H9 (cell line): Measurements from ENCODE around the gene DMAC2L. TPM values are rescaled to one million over a fixed set of nuclear protein-coding genes. Genes with fewer than 3 reads are reported as not detected.
A peak's percentile ranks its signal among the peaks of the same experiment; 100 is the strongest.

Experiments
- DNase-seq: peaks from one replicate; pipeline ENCODE4 v3.0.0-alpha.2; 2017
- H2AFZ ChIP-seq: one replicate; pipeline ENCODE4 v1.6.1; 2013; ENCODE audit warnings: mild to moderate bottlenecking, low read length, control low read depth, moderate library complexity
- H2AK5ac ChIP-seq: 2 replicates; pipeline ENCODE4 v1.6.1; 2013; ENCODE audit warnings: low read length, control low read depth, mixed read lengths; ENCODE audit not compliant: insufficient read length
- H2BK120ac ChIP-seq: one replicate; pipeline ENCODE4 v1.6.1; 2013; ENCODE audit warnings: low read depth, mild to moderate bottlenecking, low read length, control low read depth, inconsistent platforms; ENCODE audit not compliant: poor library complexity, severe bottlenecking
- H2BK12ac ChIP-seq: 2 replicates; pipeline ENCODE4 v1.6.1; 2013; ENCODE audit warnings: low read length, control low read depth, mixed read lengths, low read depth; ENCODE audit not compliant: insufficient read length
- H2BK15ac ChIP-seq: 2 replicates; pipeline ENCODE4 v1.6.1; 2013; ENCODE audit warnings: low read depth, low read length, control low read depth
- H2BK20ac ChIP-seq: one replicate; pipeline ENCODE4 v1.6.1; 2013; ENCODE audit warnings: low read depth, mild to moderate bottlenecking, low read length, control low read depth, inconsistent platforms; ENCODE audit not compliant: poor library complexity, severe bottlenecking
- H2BK5ac ChIP-seq: 2 replicates; pipeline ENCODE4 v1.6.1; 2013; ENCODE audit warnings: low read length, control low read depth, mixed read lengths; ENCODE audit not compliant: insufficient read length
- H3K14ac ChIP-seq: 2 replicates; pipeline ENCODE4 v1.6.1; 2013; ENCODE audit warnings: low read length, control low read depth; ENCODE audit not compliant: insufficient read depth
- H3K18ac ChIP-seq: 2 replicates; pipeline ENCODE4 v1.6.1; 2013; ENCODE audit warnings: low read depth, mild to moderate bottlenecking, mixed read lengths, low read length, control low read depth; ENCODE audit not compliant: insufficient read length
- H3K23ac ChIP-seq: 2 replicates; pipeline ENCODE4 v1.6.1; 2013; ENCODE audit warnings: low read length, control low read depth, mixed read lengths, low read depth; ENCODE audit not compliant: insufficient read length
- H3K23me2 ChIP-seq: 2 replicates; pipeline ENCODE4 v1.6.1; 2013; ENCODE audit warnings: low read depth, mild to moderate bottlenecking, mixed read lengths, low read length, control low read depth; ENCODE audit not compliant: insufficient read length, poor library complexity, severe bottlenecking
- H3K27ac ChIP-seq: 2 replicates; pipeline ENCODE4 v1.5.1; 2013; ENCODE audit warnings: low read length, control low read depth, mixed read lengths, low read depth; ENCODE audit not compliant: insufficient read length
- H3K27me3 ChIP-seq: 2 replicates; pipeline ENCODE4 v1.6.1; 2013; ENCODE audit warnings: low read length, control low read depth, inconsistent platforms; ENCODE audit not compliant: insufficient read depth
- H3K4ac ChIP-seq: 2 replicates; pipeline ENCODE4 v1.6.1; 2013; ENCODE audit warnings: low read depth, mild to moderate bottlenecking, control low read depth, inconsistent platforms, low read length, moderate library complexity
- H3K4me1 ChIP-seq: 2 replicates; pipeline ENCODE4 v1.6.1; 2013; ENCODE audit warnings: low read length, control low read depth, inconsistent platforms; ENCODE audit not compliant: insufficient read depth
- H3K4me2 ChIP-seq: 2 replicates; pipeline ENCODE4 v1.6.1; 2013; ENCODE audit warnings: low read length, control low read depth, mixed read lengths; ENCODE audit not compliant: insufficient read length, insufficient read depth
- H3K56ac ChIP-seq: 2 replicates; pipeline ENCODE4 v1.6.1; 2013; ENCODE audit warnings: low read depth, mild to moderate bottlenecking, mixed read lengths, low read length, control low read depth; ENCODE audit not compliant: insufficient read length
- H3K79me1 ChIP-seq: 2 replicates; pipeline ENCODE4 v1.6.1; 2013; ENCODE audit warnings: low read depth, mild to moderate bottlenecking, moderate library complexity, low read length, control low read depth, inconsistent platforms; ENCODE audit not compliant: insufficient read depth, poor library complexity, severe bottlenecking
- H3K79me2 ChIP-seq: 2 replicates; pipeline ENCODE4 v1.6.1; 2013; ENCODE audit warnings: low read length, control low read depth, inconsistent platforms; ENCODE audit not compliant: insufficient read depth
- H3K9ac ChIP-seq: 2 replicates; pipeline ENCODE4 v1.6.1; 2013; ENCODE audit warnings: low read length, control low read depth, mixed read lengths; ENCODE audit not compliant: insufficient read length; ENCODE audit errors: extremely low read depth
- H3K9me3 ChIP-seq: one replicate; pipeline ENCODE4 v1.6.1; 2013; ENCODE audit warnings: low read depth, low read length, inconsistent platforms; ENCODE audit not compliant: control insufficient read depth
- H3T11ph ChIP-seq: one replicate; pipeline ENCODE4 v1.6.1; 2013; ENCODE audit warnings: mild to moderate bottlenecking, low read length, control low read depth, inconsistent platforms
- H4K20me1 ChIP-seq: one replicate; pipeline ENCODE4 v1.6.1; 2013; ENCODE audit not compliant: control insufficient read depth, insufficient read length, insufficient read depth
- H4K5ac ChIP-seq: 2 replicates; pipeline ENCODE4 v1.6.1; 2013; ENCODE audit warnings: low read depth, mild to moderate bottlenecking, mixed read lengths, low read length, control low read depth; ENCODE audit not compliant: insufficient read length
- H4K8ac ChIP-seq: replicated peaks from 2 replicates; pipeline ENCODE4 v1.6.1; 2013; ENCODE audit warnings: low read length, control low read depth, mixed read lengths, low read depth; ENCODE audit not compliant: insufficient read length
- H4K91ac ChIP-seq: 2 replicates; pipeline ENCODE4 v1.6.1; 2013; ENCODE audit warnings: low read depth, mild to moderate bottlenecking, moderate library complexity, mixed read lengths, low read length, control low read depth; ENCODE audit not compliant: insufficient read length
- H3K27ac Mint-ChIP-seq, 3 experiments: 2 replicates in 2 of 3; 3 replicates in 1 of 3; pipeline ENCODE4 v1.8.0; 2020 to 2021; ENCODE audit warnings: mixed read lengths in 3 of 3, mild to moderate bottlenecking in 1 of 3, moderate library complexity in 1 of 3
- H3K27me3 Mint-ChIP-seq: 2 replicates; pipeline ENCODE4 v1.8.0; 2021; ENCODE audit warnings: low read depth, mild to moderate bottlenecking, moderate library complexity, mixed read lengths
- H3K36me3 Mint-ChIP-seq, 3 experiments: 2 replicates in 2 of 3; 3 replicates in 1 of 3; pipeline ENCODE4 v1.8.0; 2020 to 2021; ENCODE audit warnings: low read depth in 3 of 3, mixed read lengths in 3 of 3; ENCODE audit not compliant: insufficient read depth in 1 of 3
- H3K4me1 Mint-ChIP-seq, 2 experiments: 2 replicates each; pipeline ENCODE4 v1.8.0; 2020; ENCODE audit warnings: mixed read lengths in 2 of 2
- H3K4me3 Mint-ChIP-seq, 2 experiments: 2 replicates in 1 of 2; 3 replicates in 1 of 2; pipeline ENCODE4 v1.8.0; 2020 to 2021; ENCODE audit warnings: mild to moderate bottlenecking in 2 of 2, mixed read lengths in 2 of 2, moderate library complexity in 1 of 2
- H3K9me3 Mint-ChIP-seq, 2 experiments: 2 replicates in 1 of 2; 3 replicates in 1 of 2; pipeline ENCODE4 v1.8.0; 2020; ENCODE audit warnings: mild to moderate bottlenecking in 2 of 2, mixed read lengths in 2 of 2, moderate library complexity in 1 of 2
- CTCF ChIP-seq: fragments of 200-600 bp; sonication (generic); conservative IDR thresholded peaks from 3 replicates; pipeline ENCODE4 v1.8.0; 2021; ENCODE audit warnings: antibody characterized with exemption, mild to moderate bottlenecking
- WGBS: extraction: QIAGEN DNeasy Blood & Tissue Kit; methylation state at CpG from one replicate; pipeline ENCODE4 v1.1.7; 2013; ENCODE audit warnings: missing lambda C conversion rate, low lambda C conversion rate, mixed read lengths; ENCODE audit not compliant: insufficient read length; ENCODE audit errors: extremely low coverage; 5-methylcytosine and 5-hydroxymethylcytosine counted together
- total RNA-seq: library from RNA; stranded (reverse); gene quantifications from 2 replicates; pipeline ENCODE4 v1.2.1, GENCODE V29; 2021

DMAC2L gene
- total RNA-seq, 1 experiment from 2014 or later: 22.4 TPM

DNA sequence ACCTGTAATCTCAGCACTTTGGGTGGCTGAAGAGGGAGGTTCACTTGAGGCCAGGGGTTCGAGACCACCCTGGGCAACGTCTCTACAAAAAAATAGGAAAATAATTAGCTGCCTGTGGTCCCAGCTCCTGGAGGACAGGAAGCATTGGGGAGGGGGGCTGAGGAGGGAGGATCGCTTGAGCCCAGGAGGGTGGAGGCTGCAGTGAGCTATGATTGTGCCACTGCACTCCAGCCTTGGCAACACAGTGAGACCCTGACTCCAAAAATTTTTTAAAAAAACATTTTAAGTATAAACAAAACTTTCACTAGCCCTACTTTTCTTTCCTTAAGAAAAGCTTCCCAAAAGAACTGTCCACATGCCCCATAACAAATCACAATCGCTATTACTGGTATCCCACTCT is 1.7 kb upstream of the DMAC2L start:
- no peak overlapping the region for H3K9ac ChIP-seq
- no peak for TF ChIP-seq CTCF
- no peak overlapping the region for H3K14ac ChIP-seq
- no peak overlapping the region for H4K8ac ChIP-seq
- H3K4me2 ChIP-seq: peak overlapping the region; percentile 90
- no peak overlapping the region for H3K27ac ChIP-seq
- no peak overlapping the region for H2BK12ac ChIP-seq
- no peak overlapping the region for H2AK5ac ChIP-seq
- H3K56ac ChIP-seq: no peak overlapping the region
- no peaks in the 10 kb centered on the region for H3K79me1 ChIP-seq
- no peak overlapping the region for H2BK20ac ChIP-seq
- no peaks in the 10 kb centered on the region for H4K20me1 ChIP-seq
- H2BK120ac ChIP-seq: no peak overlapping the region
- no peak for DNase-seq
- H3K79me2 ChIP-seq: peaks cover 10% of the 10 kb centered on the region; the same call in 1 of the 2 replicates
- H3K4me3 Mint-ChIP-seq: peak overlapping the region; percentile 88 to 94
- H3K23ac ChIP-seq: no peak overlapping the region
- no peaks in the 10 kb centered on the region for H3K27me3 ChIP-seq
- peaks cover 10 to 11% of the 10 kb centered on the region in 2 experiments for H3K9me3 Mint-ChIP-seq
- H4K91ac ChIP-seq: no peak overlapping the region
- no peak overlapping the region for H2BK15ac ChIP-seq
- H3K36me3 Mint-ChIP-seq: peaks cover 25 to 30% (median 26%) of the 10 kb centered on the region in 3 experiments
- H3K18ac ChIP-seq: no peak overlapping the region
- no peaks in the 10 kb centered on the region for H3K4me1 ChIP-seq
- no peak overlapping the region for H3K27ac Mint-ChIP-seq
- peaks cover 9% of the 10 kb centered on the region for H3K23me2 ChIP-seq
- H3K4me1 Mint-ChIP-seq: peaks cover 10 to 24% of the 10 kb centered on the region in 2 experiments
- no peak overlapping the region for H4K5ac ChIP-seq
- no peak overlapping the region for H2AFZ ChIP-seq
- no peak overlapping the region for H2BK5ac ChIP-seq
- WGBS: no CpG with 5 or more reads among the region's 4 CpGs
- H3K4ac ChIP-seq: no peak overlapping the region
- no peak overlapping the region for H3T11ph ChIP-seq
- no peaks in the 10 kb centered on the region for H3K9me3 ChIP-seq
- no peaks in the 10 kb centered on the region for H3K27me3 Mint-ChIP-seq
